Keratinocyte (primary cell): ENCODE measurements around the gene FHDC1.

Source experiments
- CTCF ChIP-seq, 3 experiments: IDR thresholded peaks in 1 of 3; conservative IDR thresholded peaks in 1 of 3; optimal IDR thresholded peaks in 1 of 3; 2 replicates in 2 of 3; 3 replicates in 1 of 3; pipeline versions ENCODE3 to v1.5.1; 2011; ENCODE audit warnings: low read length in 3 of 3, mild to moderate bottlenecking in 3 of 3, moderate library complexity in 2 of 3, control low read depth in 1 of 3, inconsistent platforms in 1 of 3; ENCODE audit not compliant: insufficient read depth in 2 of 3; ENCODE audit errors: extremely low read depth in 1 of 3
- EZH2 ChIP-seq: IDR thresholded peaks from one replicate; pipeline ENCODE4 v1.6.1; 2012; ENCODE audit warnings: inconsistent platforms, mild to moderate bottlenecking, low read length, moderate library complexity

- no peak for TF ChIP-seq CTCF (optimal IDR thresholded peaks at IDR 0.05 in 1 of 3, IDR thresholded peaks at IDR 0.05 in 1 of 3, conservative IDR thresholded peaks at IDR 0.05 in 1 of 3; ENCODE audit: extremely low read depth in 1 of 3, insufficient read depth in 2 of 3, low read length in 3 of 3)
- TF ChIP-seq EZH2: no peak
Measured at GRCh38 chr4:152920768-152921167, 15.4 kb upstream of the FHDC1 start.
